Measurements from ENCODE around the gene PKD1L1.

- TF ChIP-seq CTCF (IDR thresholded peaks at IDR 0.05) (no peak), EZH2 (IDR thresholded peaks at IDR 0.05; ENCODE audit: borderline replicate concordance, insufficient read depth, low read depth, low read length, poor library complexity, severe bottlenecking) (no peak)
These were observed 223.1 kb downstream of the PKD1L1 start for GRCh38 chr7:47725031-47725780.

Data from B cell (primary cell).